Inferior parietal cortex (tissue), 1 donor: ENCODE results near the gene CST11.

Experiments
- DNase-seq: peaks from one replicate; pipeline ENCODE4 v3.0.0-alpha.2; 2016; ENCODE audit errors: extremely low spot score

The CST11 gene

DNA sequence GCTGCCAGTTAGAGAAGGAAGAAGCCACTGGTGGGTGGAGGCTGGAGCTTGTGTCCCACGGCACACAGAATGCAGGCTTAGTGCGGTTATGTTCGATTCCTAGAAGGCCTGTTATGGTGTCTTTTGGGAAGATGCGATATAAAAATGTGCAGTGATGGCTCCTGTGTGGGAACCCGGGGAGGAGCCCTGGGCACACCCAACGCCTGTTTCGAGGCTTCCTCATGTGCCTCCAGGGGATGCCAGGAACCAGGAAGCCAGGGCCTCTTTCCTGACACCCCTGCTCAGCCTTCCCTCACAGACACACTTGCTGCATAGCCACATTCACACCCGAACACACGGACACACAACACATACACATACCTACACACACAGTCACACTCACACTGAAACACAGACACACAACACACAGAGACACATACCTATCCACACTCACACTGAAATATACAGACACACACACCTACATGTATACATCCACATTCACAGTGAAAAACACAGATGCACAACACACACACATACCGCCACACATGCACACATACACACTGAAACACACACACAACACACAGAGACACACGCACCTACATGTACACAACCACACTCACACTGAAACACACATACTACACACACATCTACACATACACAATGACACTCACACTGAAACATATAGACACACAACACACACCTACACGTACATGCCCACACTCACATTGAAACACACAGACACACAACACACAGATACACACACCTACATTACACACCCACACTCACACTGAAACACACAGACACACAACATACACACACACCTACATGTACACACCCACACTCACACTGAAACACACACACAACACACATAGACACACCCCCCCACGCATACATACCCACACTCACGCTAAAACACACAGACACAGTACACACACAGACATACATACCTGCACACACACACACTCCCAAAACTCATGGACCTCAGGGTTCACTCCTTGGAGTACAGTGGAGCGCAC, 1.2 kb upstream of the CST11 start:
- no peak for DNase-seq

DNA sequence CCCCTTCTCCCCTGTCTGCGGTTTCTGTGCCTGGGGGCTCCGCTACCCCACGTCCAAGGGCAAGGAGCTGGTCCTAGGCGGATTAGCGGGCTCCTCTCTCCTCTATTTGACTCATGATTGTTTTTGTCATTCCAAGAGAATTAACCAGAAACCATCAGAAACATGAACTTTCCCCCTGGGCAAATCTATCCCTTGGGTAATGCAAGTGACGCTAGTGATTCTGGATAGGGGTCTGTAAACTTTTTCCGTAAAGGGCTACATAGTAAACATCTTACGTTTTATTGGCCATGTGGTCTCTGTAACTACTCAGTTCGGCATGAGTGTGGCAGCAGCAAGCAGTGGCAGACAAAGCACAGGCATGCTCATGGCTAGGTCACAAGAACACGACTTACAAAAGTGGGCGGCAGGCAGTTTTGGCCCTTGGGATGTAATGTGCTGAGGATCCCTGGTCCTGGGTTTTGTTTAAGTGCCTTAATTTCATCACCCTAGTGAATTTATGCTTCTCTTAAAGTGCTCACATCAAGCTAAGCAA, 654 bp downstream of the CST11 start:
- no peak for DNase-seq

DNA sequence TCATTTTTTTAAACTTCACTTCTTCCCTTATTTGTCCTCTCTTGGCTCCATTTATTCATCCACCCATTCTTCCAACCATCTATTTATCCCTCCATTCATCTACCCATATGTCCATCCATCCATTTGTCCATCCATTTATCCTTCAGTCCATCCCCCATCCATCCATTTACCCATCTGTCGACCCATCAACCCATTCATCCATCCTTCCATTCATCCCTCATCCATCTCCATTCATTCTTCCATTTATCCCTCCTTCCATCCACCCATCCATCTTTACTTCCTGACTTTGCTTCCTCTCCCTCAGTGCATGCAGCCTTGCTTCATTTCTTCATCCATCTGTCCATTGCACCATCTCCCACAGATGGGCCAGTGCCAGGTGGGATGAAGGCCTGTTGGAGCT, 1.8 kb downstream of the CST11 start:
- DNase-seq = no peak

DNA sequence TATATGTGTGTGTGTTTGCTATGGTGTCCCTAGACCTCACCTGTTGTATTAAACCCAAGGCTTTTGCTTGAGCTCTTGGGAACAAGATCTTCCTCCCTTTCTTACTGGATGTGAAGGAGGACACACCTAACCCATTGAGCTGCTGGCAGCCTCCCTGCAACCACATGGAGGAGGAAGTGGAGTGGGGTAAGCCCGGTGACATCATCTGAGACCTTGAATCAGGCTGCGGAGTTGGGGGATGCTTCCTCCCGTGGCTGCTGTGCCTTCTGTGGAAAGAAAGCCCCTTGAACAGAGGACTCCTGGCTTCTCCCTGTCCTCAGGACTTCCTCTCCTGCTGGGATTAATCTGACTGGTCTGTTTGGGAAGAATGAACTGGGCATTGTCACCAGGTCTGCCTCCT, 3.3 kb downstream of the CST11 start:
- no peak for DNase-seq

DNA sequence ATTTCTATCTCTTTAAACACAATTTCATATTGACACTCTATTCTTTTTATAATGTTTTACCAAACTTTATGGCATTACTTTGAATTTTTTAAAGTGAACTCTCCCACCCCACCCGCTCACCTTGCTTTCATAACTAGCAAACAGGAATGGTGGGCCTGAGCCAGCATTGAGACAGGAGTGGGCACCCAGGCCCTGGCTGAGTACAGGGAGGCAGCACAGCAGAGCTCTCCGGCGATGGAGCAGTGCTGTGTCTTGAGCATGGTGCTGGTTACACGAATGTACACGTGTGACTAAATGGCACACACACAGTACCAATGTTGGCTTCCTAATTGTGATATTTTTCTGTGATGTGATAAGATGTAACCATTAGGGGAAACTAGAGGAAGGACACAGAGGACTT, 4.5 kb downstream of the CST11 start:
- DNase-seq = no peak

DNA sequence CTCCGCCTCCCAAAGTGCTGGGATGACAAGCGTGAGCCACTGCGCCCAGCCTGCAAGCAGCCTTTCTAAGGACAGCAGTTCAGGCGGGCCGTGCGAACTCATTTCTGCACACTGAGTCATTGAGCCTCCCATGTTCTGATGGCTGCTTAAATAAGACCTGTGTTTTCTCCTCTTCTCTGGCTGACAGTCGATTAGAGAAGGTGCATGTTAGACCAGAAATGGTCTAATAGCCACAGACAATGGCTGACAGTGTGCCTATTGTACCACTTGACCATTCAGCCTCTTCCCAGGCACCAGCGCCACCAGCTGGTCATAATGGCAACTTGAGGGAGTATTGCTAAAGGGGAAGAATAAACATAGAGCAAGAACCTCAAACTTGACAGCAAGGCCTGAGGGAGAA, 6.2 kb downstream of the CST11 start:
- peak; percentile 83 for DNase-seq

DNA sequence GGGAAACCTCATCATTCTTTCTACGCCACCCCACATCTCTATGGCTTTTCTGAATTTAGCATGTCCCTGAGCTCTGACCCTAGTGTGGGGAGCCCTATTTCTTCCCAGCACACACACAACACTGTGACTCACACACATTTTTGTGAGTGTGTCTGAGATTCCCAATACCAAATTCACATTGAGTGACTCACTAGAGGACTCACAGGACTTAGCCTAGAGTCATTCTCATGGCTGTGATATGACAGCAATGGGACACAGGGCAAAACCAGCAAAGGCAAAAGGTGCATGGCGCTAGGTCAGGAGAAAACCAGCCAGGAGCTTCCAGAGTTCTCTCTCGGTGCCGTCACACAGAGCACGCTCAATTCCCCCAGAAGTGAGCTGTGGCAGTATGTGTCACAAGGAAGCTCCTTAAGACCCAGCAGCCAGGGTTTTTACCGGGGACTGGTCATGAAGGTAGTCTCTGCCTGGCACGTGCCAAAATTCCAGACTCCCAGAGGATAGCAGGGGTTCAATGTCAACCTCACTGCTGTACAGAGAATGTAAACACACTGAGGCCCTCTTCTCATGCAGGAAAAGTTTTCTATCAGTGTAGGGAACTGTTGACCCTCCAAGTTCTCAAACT, 7.0 kb downstream of the CST11 start:
- DNase-seq = no peak

DNA sequence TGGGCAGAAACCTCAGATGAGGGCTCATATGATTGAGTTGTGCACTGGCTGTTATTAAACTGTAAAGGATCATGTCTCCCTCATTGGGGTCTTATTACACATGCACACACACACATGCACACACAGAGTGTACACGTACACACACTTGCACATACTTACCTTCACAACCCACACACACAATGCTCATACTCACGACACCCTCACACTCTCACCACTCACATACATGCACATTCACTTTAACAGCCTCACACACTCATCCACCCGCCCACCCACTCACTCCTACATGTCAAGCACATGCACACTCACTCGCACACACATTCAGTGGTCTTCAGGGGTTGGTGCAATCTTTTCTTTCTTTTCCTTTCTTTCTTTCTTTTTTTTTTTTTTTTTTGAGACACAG, 7.8 kb downstream of the CST11 start:
- DNase-seq = no peak

DNA sequence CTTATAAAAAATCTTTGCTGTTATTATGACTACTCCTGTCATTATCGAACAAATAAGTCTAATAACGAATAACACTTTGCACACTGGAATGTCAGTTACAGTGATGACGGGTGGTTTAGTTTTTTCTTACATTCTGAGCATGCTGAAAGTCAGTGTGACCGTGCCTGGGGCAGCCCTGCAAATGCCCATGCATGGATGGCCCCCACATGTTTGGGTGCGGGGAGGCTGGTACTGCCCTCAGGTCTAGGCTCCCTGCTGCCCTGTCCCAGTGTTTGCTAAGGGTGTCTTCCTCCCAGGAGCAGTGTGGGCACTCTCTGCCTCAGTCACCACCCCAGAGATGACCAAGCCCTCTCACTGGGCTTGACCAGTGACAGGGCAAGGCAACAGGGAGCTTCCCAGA, 10.2 kb downstream of the CST11 start:
- DNase-seq = no peak

DNA sequence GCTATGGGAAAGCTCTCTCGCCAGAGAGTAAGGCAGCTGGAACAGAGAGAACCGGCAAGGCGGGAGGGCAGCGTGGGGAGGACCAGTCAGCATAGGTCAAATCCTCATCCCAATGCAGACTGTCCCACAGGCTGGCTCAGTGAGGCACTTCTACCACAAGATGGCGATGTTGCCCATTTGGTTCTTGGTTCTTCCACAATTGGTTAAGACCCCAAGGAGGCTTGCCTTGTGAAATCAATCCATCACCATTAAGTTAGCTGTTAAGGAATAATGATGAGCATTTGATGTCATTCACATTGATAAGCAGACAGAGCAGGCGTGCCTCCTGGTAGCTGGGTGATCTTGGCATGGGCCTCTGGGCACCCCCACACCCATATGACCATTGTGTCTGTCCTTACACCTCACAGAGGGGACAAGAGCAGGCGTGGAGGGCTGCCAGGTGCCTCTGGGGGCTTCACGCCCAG, 10.8 kb downstream of the CST11 start:
- DNase-seq = peak; percentile 93

DNA sequence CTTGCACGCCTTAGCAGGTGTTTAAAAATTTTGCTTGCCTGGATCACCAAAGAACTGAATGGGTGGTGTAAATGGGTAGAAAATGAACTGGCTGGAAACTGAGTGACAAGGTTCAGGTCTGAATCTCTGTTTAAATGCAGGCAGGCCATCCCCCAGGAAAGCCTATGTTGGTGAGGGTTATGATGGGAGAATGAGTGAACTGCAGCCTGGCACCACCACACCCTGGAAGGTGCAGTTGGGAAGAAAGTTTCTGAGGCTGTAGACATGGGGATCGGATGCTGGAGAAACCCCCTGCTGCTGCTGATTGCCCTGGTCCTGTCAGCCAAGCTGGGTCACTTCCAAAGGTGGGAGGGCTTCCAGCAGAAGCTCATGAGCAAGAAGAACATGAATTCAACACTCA, 12.7 kb downstream of the CST11 start:
- DNase-seq = no peak

DNA sequence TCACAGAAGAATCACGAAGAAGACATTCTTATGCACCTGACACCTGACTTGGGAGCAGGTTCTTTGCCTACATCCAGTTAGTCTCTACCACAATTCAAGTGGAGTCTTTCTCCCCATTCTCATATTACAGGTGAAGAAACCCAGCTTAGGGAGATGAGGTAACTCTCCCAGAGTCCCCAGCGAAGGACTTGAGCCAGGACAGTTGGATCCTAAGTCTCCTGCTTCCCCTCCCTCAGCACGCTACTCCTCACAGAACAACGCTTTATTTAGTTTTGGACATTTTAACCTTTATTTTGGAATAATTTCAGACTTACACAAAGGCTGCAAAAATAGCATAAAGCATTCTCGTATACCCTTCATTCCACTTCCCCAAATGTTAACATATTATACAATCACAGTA, 14.0 kb downstream of the CST11 start:
- DNase-seq = no peak

DNA sequence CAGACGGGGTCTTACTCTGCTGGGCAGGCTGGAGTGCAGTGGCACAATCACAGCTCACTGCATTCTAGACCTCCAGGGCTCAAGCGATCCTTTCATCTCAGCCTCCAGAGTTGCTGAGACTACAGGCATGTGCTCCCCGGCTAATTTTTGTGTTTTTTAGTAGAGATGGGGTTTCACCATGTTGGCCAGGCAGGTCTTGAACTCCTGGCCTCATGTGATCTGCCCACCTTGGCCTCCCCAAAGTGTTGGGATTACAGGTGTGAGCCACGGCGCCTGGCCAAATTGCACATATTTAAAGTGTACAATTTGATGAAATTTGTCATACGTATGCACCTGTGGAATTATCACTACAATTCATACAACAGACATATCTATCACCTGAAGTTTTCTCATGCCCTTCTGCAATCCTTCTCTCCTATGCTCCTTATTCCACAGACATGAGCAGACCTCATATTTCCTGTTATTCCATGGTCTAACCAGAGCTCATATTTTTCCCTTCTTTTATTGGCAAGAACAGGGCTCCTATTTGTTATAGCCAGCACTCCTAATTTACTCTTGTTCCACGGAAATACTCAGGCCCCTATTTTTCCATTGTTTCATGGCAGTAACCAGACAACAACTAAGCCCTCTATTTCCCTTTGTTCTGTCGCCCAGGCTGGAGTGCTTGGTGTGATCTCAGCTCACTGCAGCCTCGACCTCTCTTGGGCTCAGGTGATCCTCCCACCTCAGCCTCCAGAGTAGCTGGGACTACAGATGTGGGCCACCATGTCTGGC, 15.4 kb downstream of the CST11 start:
- DNase-seq = no peak

DNA sequence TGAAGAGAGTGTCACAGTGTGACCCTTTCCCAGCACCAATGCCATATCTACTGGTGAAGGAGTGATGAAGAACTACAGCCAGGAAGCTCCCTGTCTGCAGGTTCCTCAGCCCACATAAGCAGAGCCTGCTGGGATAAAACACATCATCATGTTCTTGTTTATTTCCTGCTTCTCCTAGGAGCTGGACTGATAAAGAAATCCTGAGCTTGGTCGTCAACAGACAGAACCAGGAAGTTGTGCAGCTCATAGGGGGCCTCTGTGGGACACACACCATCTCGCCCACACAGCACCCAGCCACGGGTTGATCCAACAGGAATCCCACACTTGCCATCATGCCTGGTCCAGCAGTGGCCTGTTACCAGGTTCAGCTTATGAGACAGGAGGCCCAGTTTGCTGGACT, 16.0 kb downstream of the CST11 start:
- DNase-seq = no peak

DNA sequence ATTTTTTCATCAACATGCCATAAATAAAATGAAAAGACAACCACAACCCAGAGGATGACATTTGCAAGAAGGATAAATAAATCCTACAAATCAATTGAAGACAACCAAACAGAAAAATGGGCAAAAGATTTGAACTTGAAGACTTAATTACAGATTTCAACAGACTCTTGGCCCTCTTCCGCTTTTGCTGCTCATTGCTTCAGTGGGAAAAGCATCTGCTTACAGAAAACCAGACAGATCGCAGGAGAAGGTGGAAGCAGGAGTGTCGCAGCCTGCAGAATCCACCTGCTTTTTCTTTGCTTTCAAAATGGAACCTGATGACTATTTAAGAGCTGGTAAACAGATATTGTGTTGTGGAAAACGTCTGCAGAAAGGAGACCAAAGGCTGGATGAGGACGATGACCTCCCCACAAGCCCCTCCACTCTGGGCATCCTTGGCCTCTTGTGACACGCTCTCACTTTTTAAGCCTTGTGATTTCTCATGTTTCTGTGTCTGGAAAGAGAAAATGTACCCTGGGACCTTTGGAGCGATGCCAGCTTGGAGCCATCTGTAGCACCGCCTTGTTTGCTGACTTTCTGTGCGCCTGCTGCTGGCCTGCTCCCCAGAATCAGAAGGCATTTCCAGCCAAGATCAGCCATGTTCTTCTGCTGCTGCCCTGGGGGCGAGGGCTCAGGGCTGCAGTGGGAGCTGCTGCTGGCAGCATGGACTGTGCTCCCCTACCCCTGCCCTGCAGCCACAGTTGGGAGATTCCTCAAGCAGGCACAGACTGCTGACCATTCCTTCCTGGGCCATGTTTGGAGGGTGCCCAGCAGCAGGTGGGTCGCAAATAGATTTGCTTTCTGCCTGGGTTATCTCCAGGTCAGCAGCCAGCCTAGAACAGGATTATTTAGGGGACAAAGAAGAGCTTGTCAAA, 16.8 kb downstream of the CST11 start:
- peak; percentile 15 for DNase-seq

DNA sequence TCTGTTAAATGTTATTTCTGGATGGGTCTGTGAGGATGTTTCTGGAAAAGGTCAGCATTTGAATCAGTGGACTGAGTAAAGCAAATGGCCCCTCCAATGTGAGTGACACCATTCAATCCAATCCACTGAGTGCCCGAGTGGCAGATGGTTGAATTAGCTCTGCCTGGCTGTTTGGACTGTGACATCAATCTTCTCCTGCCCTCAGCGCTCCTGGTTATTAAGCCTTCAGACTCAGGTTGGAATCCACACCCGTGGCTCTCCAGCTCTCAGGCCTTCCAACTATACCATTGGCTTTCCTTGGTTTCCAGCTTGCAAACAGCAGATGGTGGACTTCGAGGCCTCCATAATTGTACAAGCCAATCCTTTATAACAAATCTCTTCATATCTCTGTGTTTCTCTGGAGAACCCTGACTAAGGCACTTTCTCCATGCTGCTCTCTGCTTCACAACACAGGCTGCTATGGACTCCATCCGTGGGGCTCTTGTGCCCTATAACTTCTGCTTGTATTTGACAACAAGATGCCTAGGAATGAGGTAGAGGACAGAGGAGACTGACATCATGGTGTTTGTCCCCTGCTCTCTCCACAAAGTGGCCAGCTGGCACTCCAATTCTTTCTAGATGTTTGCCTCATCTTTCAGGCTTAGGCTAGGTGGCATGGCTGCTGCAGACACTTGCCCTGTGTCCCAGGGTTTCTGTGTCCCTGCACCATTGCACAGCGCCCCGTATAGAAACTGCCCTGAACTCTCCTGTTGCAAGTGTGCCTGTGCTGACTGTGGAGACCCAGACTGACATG, 18.0 kb downstream of the CST11 start:
- DNase-seq = no peak

DNA sequence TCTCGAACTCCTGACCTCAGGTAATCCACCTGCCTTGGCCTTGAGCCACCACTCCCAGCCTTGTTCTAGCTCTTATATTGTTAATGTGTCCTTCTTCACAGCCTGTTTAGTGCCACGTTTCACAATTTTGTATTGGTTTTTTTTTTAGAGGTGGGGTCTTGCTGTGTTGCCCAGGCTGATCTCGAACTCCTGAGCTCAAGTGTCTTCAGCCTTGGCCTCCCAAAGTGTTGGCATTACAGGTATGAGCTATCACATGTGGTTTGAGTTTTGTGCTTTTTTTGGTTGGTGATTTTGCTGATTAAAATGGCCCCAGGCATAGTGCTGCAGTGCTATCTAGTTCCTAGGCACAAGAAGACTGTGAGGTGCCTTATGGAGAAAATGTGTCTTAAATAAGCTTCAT, 19.0 kb downstream of the CST11 start:
- no peak for DNase-seq

DNA sequence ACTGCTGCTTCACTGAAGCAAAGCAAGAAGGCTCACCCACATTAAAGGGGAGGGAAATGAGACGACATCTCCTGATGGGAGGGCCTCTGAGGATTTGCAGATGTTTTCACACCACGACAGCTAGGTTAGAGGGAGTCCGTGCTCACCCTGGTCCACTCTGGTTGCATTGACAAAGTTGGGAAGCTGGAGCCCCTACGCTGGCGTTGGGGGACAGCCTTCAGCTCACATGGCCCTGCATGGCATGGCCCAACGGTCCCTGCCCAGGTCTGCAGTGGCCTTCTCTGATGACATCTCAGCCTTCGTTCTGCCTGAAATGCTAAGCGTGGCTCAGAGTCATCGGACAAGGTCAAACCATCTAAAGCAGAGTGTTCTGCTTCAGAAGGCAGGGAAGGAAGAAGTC, 27.5 kb downstream of the CST11 start:
- no peak for DNase-seq

DNA sequence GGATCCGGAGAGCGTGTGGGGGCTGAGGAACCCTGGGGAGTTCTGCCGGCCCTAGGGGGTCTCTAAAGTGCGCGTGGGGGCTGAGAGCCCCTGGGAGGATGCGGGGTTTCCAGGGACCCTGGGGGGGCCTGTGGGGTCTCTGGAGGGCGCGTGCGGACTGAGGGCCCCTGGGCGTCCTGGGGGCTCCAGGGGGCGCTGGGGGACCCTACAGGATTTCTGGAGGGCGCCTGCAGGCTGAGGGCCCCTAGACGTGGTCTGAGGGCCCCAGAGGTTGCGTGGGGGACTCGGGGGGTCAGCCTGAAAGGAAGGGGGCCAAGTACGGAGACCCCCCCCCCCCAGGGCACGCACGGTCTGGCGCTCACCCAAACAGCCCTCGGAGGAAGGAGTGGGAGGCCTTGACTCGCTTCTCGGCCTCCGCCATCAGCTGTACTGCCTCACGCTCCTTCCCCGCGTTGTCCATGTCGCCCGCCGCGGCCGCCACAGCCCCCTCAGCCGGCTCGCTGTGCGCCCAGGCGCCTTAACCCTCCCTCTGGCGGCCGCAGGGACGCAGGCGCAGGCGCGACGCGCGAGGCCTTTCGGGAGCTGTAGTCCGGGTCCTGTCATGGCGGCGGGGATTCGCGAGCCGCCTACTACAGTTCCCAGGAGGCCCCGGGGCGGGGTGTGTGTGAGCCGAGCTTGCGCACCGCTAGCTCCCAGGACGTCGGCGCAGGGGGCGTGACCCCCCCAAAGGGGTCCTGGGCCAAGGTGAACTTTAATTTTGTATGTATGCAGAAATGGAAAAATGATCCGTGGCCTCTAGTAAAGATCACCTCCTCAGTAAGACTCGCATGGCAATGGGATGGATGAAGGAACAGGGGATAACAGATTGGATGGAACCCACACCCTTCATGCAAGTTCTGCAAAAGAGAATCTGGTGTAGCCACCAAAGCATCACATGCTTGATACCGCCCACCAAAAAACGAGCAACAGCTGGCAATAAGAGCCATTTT, 31.4 kb downstream of the CST11 start, which contains the start of gene NAPB:
Gene NAPB (minus strand): TSS at position 546 of the 989 bp plus-strand sequence. CDS start 86 bp downstream, at position 460.
- peak; percentile 93 for DNase-seq
